Neural cell (in vitro differentiated cells): ENCODE data around the gene NTSR2. TPM values are rescaled to one million over a fixed set of nuclear protein-coding genes. Genes with fewer than 3 reads are reported as not detected.
A peak's percentile ranks its signal among the peaks of the same experiment; 100 is the strongest.

Experiments used
- H2AFZ ChIP-seq: fragments of 200-600, 300-800 bp; sonication (generic), shearing (Covaris generic); 2 replicates; pipeline ENCODE4 v1.6.0; 2014; ENCODE audit warnings: low read depth, mild to moderate bottlenecking, antibody characterized with exemption, low read length, moderate library complexity
- H3F3A ChIP-seq: fragments of 200-600 bp; shearing (Covaris generic); 2 replicates; pipeline ENCODE4 v1.6.1; 2016; ENCODE audit warnings: mild to moderate bottlenecking, moderate library complexity, mixed read lengths, antibody characterized with exemption, low read length; ENCODE audit not compliant: insufficient read depth, poor library complexity, severe bottlenecking
- H3K27ac ChIP-seq: fragments of 200-600, 300-800 bp; sonication (generic), shearing (Covaris generic); 2 replicates; pipeline ENCODE4 v1.5.1; 2014; ENCODE audit warnings: mild to moderate bottlenecking, low read length, moderate library complexity
- H3K27me3 ChIP-seq: fragments of 300-800, 200-600 bp; sonication (generic), shearing (Covaris generic); 2 replicates; pipeline ENCODE4 v1.6.0; 2014; ENCODE audit warnings: mild to moderate bottlenecking, low read depth, low read length, moderate library complexity; ENCODE audit not compliant: insufficient read depth
- H3K36me3 ChIP-seq: fragments of 300-800, 200-600 bp; sonication (generic), shearing (Covaris generic); 2 replicates; pipeline ENCODE4 v1.5.1; 2014; ENCODE audit warnings: mild to moderate bottlenecking, antibody characterized with exemption, low read length, moderate library complexity; ENCODE audit not compliant: insufficient read depth
- H3K4me2 ChIP-seq: fragments of 300-800, 200-600 bp; sonication (generic), shearing (Covaris generic); 2 replicates; pipeline ENCODE4 v1.6.0; 2014; ENCODE audit warnings: mild to moderate bottlenecking, low read length
- H3K4me3 ChIP-seq: fragments of 300-800, 200-600 bp; sonication (generic), shearing (Covaris generic); 2 replicates; pipeline ENCODE4 v1.5.1; 2014; ENCODE audit warnings: mild to moderate bottlenecking, low read length, moderate library complexity
- H3K79me2 ChIP-seq: fragments of 200-600 bp; shearing (Covaris generic); replicated peaks from 2 replicates; pipeline ENCODE4 v1.6.0; 2014; ENCODE audit warnings: mild to moderate bottlenecking, low read length, moderate library complexity; ENCODE audit not compliant: insufficient read depth
- H3K9ac ChIP-seq: fragments of 300-800, 200-600 bp; sonication (generic), shearing (Covaris generic); 2 replicates; pipeline ENCODE4 v1.6.1; 2016; ENCODE audit warnings: mild to moderate bottlenecking, low read length, mixed read lengths
- H3K9me2 ChIP-seq: fragments of 200-600 bp; shearing (Covaris generic); 2 replicates; pipeline ENCODE4 v1.6.1; 2016; ENCODE audit warnings: mild to moderate bottlenecking, low read length, mixed read lengths; ENCODE audit not compliant: insufficient read depth
- H3K9me3 ChIP-seq: fragments of 200-600, 300-800 bp; sonication (generic), shearing (Covaris generic); 2 replicates; pipeline ENCODE4 v1.6.1; 2016; ENCODE audit warnings: mild to moderate bottlenecking, mixed run types, low read length, moderate library complexity, mixed read lengths
- H4K20me1 ChIP-seq: fragments of 200-600 bp; shearing (Covaris generic); 2 replicates; pipeline ENCODE4 v1.6.1; 2016; ENCODE audit warnings: mild to moderate bottlenecking, mixed run types; ENCODE audit not compliant: insufficient read depth
- CTCF ChIP-seq: fragments of 450-650 bp; IDR thresholded peaks from 2 replicates; pipeline ENCODE4 v1.5.1; 2014; ENCODE audit warnings: antibody characterized with exemption, mild to moderate bottlenecking, moderate library complexity; ENCODE audit not compliant: poor library complexity, severe bottlenecking
- EP300 ChIP-seq: fragments of 450-650 bp; conservative IDR thresholded peaks from 2 replicates; pipeline ENCODE4 v1.6.1; 2014; ENCODE audit warnings: antibody characterized with exemption, mild to moderate bottlenecking, moderate library complexity; ENCODE audit not compliant: poor library complexity, severe bottlenecking
- EZH2 ChIP-seq: fragments of 200-600, 300-800 bp; shearing (Covaris generic), sonication (generic); IDR thresholded peaks from 2 replicates; pipeline ENCODE4 v1.6.1; 2014; ENCODE audit warnings: antibody characterized with exemption, low read length, borderline replicate concordance, mild to moderate bottlenecking; ENCODE audit not compliant: insufficient read depth, poor library complexity, severe bottlenecking
- MXI1 ChIP-seq: fragments of 450-650 bp; conservative IDR thresholded peaks from 2 replicates; pipeline ENCODE4 v1.6.1; 2014; ENCODE audit warnings: antibody characterized with exemption, mild to moderate bottlenecking; ENCODE audit not compliant: poor library complexity, severe bottlenecking
- POLR2AphosphoS5 ChIP-seq: IDR thresholded peaks from 2 replicates; pipeline ENCODE4 v1.6.1; 2012
- RAD21 ChIP-seq: fragments of 450-650 bp; conservative IDR thresholded peaks from 2 replicates; pipeline ENCODE4 v1.6.1; 2014; ENCODE audit warnings: antibody characterized with exemption, mild to moderate bottlenecking, moderate library complexity
- REST ChIP-seq: IDR thresholded peaks from 2 replicates; pipeline ENCODE4 v1.6.1; 2012; ENCODE audit warnings: borderline replicate concordance
- SMC3 ChIP-seq: fragments of 450-650 bp; conservative IDR thresholded peaks from 2 replicates; pipeline ENCODE4 v1.6.1; 2014; ENCODE audit warnings: antibody characterized with exemption, mild to moderate bottlenecking, moderate library complexity; ENCODE audit not compliant: poor library complexity
- polyA plus RNA-seq: library from polyadenylated mRNA; depleted of rRNA; stranded (reverse); fragments of >200 nt; gene quantifications from 2 replicates; pipeline ENCODE4 v1.2.3, GENCODE V29; 2014

Gene NTSR2
- polyA plus RNA-seq, 1 donor from 2014 or later: not detected

DNA sequence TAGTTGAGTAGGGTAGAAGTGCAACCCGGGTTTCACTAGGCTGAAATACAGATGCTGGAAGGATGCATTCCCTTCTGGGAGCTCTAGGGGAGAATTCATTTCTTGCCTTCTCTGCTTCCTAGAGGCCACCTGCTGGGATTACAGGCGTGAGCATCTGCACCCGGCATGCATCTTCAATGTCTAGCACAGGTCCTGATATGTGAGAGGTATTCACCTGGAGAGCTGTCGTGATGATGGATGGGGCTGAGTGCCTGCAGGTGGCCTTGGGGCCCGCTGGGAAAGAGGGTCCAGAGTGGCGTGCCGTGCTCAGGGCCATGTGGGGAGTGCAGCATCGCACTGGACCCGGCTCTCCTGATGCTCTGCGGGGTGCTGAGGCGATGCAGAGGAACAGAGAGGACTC lies 6.6 kb upstream of the NTSR2 start:
- no peak overlapping the region for H3K4me3 ChIP-seq
- no peaks in the 10 kb centered on the region for H4K20me1 ChIP-seq
- TF ChIP-seq CTCF (peak; percentile 22), EZH2 (no peak), EP300 (no peak), POLR2AphosphoS5 (no peak), MXI1 (no peak), SMC3 (no peak), REST (no peak)
- H2AFZ ChIP-seq: no peak overlapping the region
- no peaks in the 10 kb centered on the region for H3K9me3 ChIP-seq
- H3F3A ChIP-seq: no peaks in the 10 kb centered on the region
- no peak overlapping the region for H3K4me2 ChIP-seq
- H3K36me3 ChIP-seq: no peaks in the 10 kb centered on the region
- H3K9me2 ChIP-seq: no peaks in the 10 kb centered on the region
- H3K27ac ChIP-seq: no peak overlapping the region
- no peaks in the 10 kb centered on the region for H3K79me2 ChIP-seq
- no peak overlapping the region for H3K9ac ChIP-seq
- no peaks in the 10 kb centered on the region for H3K27me3 ChIP-seq

GRCh38 chr2:11675423-11676112 lies 5.6 kb upstream of the NTSR2 start:
- Histone ChIP-seq H3K27me3 (peaks cover 6% of the 10 kb centered on the region), H3K9me3 (no peaks in the 10 kb centered on the region), H3K36me3 (no peaks in the 10 kb centered on the region), H3F3A (no peaks in the 10 kb centered on the region), H3K9me2 (no peaks in the 10 kb centered on the region), H4K20me1 (no peaks in the 10 kb centered on the region), H3K4me2 (no peak overlapping the region), H3K27ac (no peak overlapping the region), H3K9ac (no peak overlapping the region), H3K4me3 (no peak overlapping the region), H2AFZ (no peak overlapping the region), H3K79me2 (no peaks in the 10 kb centered on the region)
- TF ChIP-seq SMC3: no peak
- TF ChIP-seq EP300: no peak
- no peak for TF ChIP-seq MXI1
- no peak for TF ChIP-seq RAD21
